PC-9 (cell line): ENCODE measurements around the gene PRRC2B. TPM values are rescaled to one million over a fixed set of nuclear protein-coding genes. Genes with fewer than 3 reads are reported as not detected.

ENCODE experiments used
- BruUV-seq: library from RNA; stranded (reverse); fragments of 400-500 nt; replicated peaks from 2 replicates; lab custom pipeline; 2021; lab: Mats Ljungman, UMichigan
- CTCF ChIA-PET: fragments of 300-600 bp; sonication (Branson Sonifier 250); formaldehyde crosslinking; loops from one replicate; lab custom pipeline; 2022; ENCODE audit warnings: antibody characterized with exemption; lab: Charles Lee
- POLR2A ChIA-PET: fragments of 300-600 bp; sonication (Branson Sonifier 250); formaldehyde crosslinking; loops from one replicate; lab custom pipeline; 2022; ENCODE audit warnings: antibody characterized with exemption; ENCODE audit not compliant: unreplicated experiment; lab: Charles Lee
- DNase-seq, 2 experiments: peaks; one replicate each; pipeline versions ENCODE4 v3.0.0 to v3.0.0-alpha.2; 2015 to 2022; ENCODE audit warnings: mixed read lengths in 1 of 2
- H2AFZ ChIP-seq: fragments of 200-600 bp; sonication (generic); 2 replicates; pipeline ENCODE4 v1.8.1; 2017; ENCODE audit warnings: antibody characterized with exemption
- H3F3A ChIP-seq: fragments of 200-600 bp; sonication (generic); 2 replicates; pipeline ENCODE4 v1.8.1; 2017; ENCODE audit warnings: antibody characterized with exemption, mild to moderate bottlenecking, low read depth; ENCODE audit not compliant: insufficient read depth
- H3K27ac ChIP-seq: fragments of 200-600 bp; sonication (generic); 2 replicates; pipeline ENCODE4 v1.6.1; 2016; ENCODE audit warnings: mixed run types
- H3K27me3 ChIP-seq: fragments of 200-600 bp; sonication (generic); 2 replicates; pipeline ENCODE4 v1.6.1; 2016; ENCODE audit warnings: low read depth, mixed run types; ENCODE audit not compliant: insufficient read depth
- H3K36me3 ChIP-seq: fragments of 200-600 bp; sonication (generic); 2 replicates; pipeline ENCODE4 v1.6.1; 2016; ENCODE audit warnings: low read depth, mixed run types
- H3K4me1 ChIP-seq: fragments of 200-600 bp; sonication (generic); replicated peaks from 2 replicates; pipeline ENCODE4 v1.6.1; 2016; ENCODE audit warnings: mixed run types; ENCODE audit not compliant: insufficient read depth
- H3K4me2 ChIP-seq: fragments of 200-600 bp; sonication (generic); 2 replicates; pipeline ENCODE4 v1.6.1; 2017; ENCODE audit warnings: mixed run types
- H3K4me3 ChIP-seq: fragments of 200-600 bp; sonication (generic); 2 replicates; pipeline ENCODE4 v1.6.1; 2016; ENCODE audit warnings: mixed run types
- H3K79me2 ChIP-seq: fragments of 200-600 bp; sonication (generic); 2 replicates; pipeline ENCODE4 v1.6.1; 2017; ENCODE audit warnings: low read depth, mixed run types
- H3K9me2 ChIP-seq: fragments of 200-600 bp; sonication (generic); 2 replicates; pipeline ENCODE4 v1.8.1; 2017; ENCODE audit warnings: mild to moderate bottlenecking; ENCODE audit not compliant: insufficient read depth
- H3K9me3 ChIP-seq: fragments of 200-600 bp; sonication (generic); 2 replicates; pipeline ENCODE4 v1.8.1; 2016; ENCODE audit warnings: low read depth; ENCODE audit not compliant: insufficient read depth
- H4K20me1 ChIP-seq: fragments of 200-600 bp; sonication (generic); 2 replicates; pipeline ENCODE4 v1.8.1; 2017; ENCODE audit not compliant: insufficient read depth
- CTCF ChIP-seq: fragments of 200-600 bp; sonication (generic); conservative IDR thresholded peaks from 2 replicates; pipeline ENCODE4 v1.6.1; 2017; ENCODE audit warnings: mixed run types, antibody characterized with exemption, mild to moderate bottlenecking, moderate library complexity
- EZH2 ChIP-seq: fragments of 200-600 bp; sonication (generic); IDR thresholded peaks from 2 replicates; pipeline ENCODE4 v1.8.0; 2017; ENCODE audit warnings: antibody characterized with exemption, low read depth
- intact Hi-C: fragments of 100-400 bp; cut with micrococcal nuclease; formaldehyde crosslinking; loops from one replicate; pipeline ENCODE4 v1.10.0; 2022; ENCODE audit not compliant: unreplicated experiment
- total RNA-seq: library from RNA; stranded (reverse); gene quantifications from 2 replicates; pipeline ENCODE4 v1.2.3, GENCODE V29; 2021

The PRRC2B gene
- total RNA-seq, 1 experiment from 2014 or later: 361 TPM

- H3K4me2 ChIP-seq: peak overlapping the region; percentile 60
- no peaks in the 10 kb centered on the region for H3K27me3 ChIP-seq
- H3F3A ChIP-seq: peaks cover 69% of the 10 kb centered on the region
- intact Hi-C loops: loop anchor here (1.0 kb wide), 3 partner anchors 27 to 72 kb away; no protein-coding TSS in a partner anchor
- H3K9me2 ChIP-seq: no peaks in the 10 kb centered on the region
- TF ChIP-seq EZH2 (no peak), CTCF (peak; percentile 41; the same call in 1 of the 2 replicates)
- CTCF ChIA-PET: no interaction called here
- no TSS peak for BruUV-seq
- H3K4me3 ChIP-seq: no peak overlapping the region
- peak overlapping the region; percentile 47 for H3K27ac ChIP-seq
- peak; percentile 59 to 64 for DNase-seq
- H3K79me2 ChIP-seq: peaks cover 100% of the 10 kb centered on the region
- POLR2A ChIA-PET: no interaction called here
- peaks cover 43% of the 10 kb centered on the region for H3K4me1 ChIP-seq
- no peaks in the 10 kb centered on the region for H3K9me3 ChIP-seq
- H4K20me1 ChIP-seq: peaks cover 99% of the 10 kb centered on the region
- H3K36me3 ChIP-seq: peaks cover 12% of the 10 kb centered on the region; the same call in 1 of the 2 replicates
- H2AFZ ChIP-seq: no peak overlapping the region
Observed at GRCh38 chr9:131422241-131422792, 28.4 kb downstream of the PRRC2B start.

GRCh38 chr9:131423171-131423581 is 29.3 kb downstream of the PRRC2B start:
- H3K4me1 ChIP-seq: peaks cover 38% of the 10 kb centered on the region
- no peaks in the 10 kb centered on the region for H3K9me2 ChIP-seq
- H3K4me3 ChIP-seq: no peak overlapping the region
- H3K27me3 ChIP-seq: no peaks in the 10 kb centered on the region
- peak; percentile 53 to 66 for DNase-seq
- peak overlapping the region; percentile 60 for H3K4me2 ChIP-seq
- H3K27ac ChIP-seq: 0 out of 2 replicates have a peak overlapping the region, but pooled peaks have one; percentile 47
- no TSS peak for BruUV-seq
- no peak for TF ChIP-seq EZH2
- no peak for TF ChIP-seq CTCF
- peaks cover 11% of the 10 kb centered on the region; the same call in 1 of the 2 replicates for H3K36me3 ChIP-seq
- H4K20me1 ChIP-seq: peaks cover 99% of the 10 kb centered on the region
- ChIA-PET CTCF (interaction anchor here (0.8 kb wide), 1 partner anchor 74 kb away, joined by 4 read pairs; no protein-coding TSS in a partner anchor), POLR2A (interaction anchor here (0.6 kb wide), 1 partner anchor 28 kb away, joined by 4 read pairs; no protein-coding TSS in a partner anchor)
- H3F3A ChIP-seq: peaks cover 68% of the 10 kb centered on the region
- intact Hi-C loops: no loop called here
- peaks cover 100% of the 10 kb centered on the region for H3K79me2 ChIP-seq
- no peaks in the 10 kb centered on the region for H3K9me3 ChIP-seq
- H2AFZ ChIP-seq: no peak overlapping the region

GRCh38 chr9:131426545-131426944 is 32.7 kb downstream of the PRRC2B start:
- intact Hi-C loops: no loop called here
- H2AFZ ChIP-seq: no peak overlapping the region
- H3K4me3 ChIP-seq: no peak overlapping the region
- TF ChIP-seq CTCF (no peak), EZH2 (no peak)
- H3F3A ChIP-seq: peaks cover 52% of the 10 kb centered on the region
- no TSS peak for BruUV-seq
- H3K4me1 ChIP-seq: peaks cover 19% of the 10 kb centered on the region
- DNase-seq: no peak
- H3K79me2 ChIP-seq: peaks cover 96% of the 10 kb centered on the region
- H3K36me3 ChIP-seq: peaks cover 6% of the 10 kb centered on the region; the same call in 1 of the 2 replicates
- no peaks in the 10 kb centered on the region for H3K9me2 ChIP-seq
- ChIA-PET POLR2A (no interaction called here), CTCF (no interaction called here)
- no peaks in the 10 kb centered on the region for H3K9me3 ChIP-seq
- H3K4me2 ChIP-seq: no peak overlapping the region
- peaks cover 99% of the 10 kb centered on the region for H4K20me1 ChIP-seq
- H3K27ac ChIP-seq: no peak overlapping the region
- H3K27me3 ChIP-seq: no peaks in the 10 kb centered on the region
